ENCODE data around the gene PERCC1. TPM values are rescaled to one million over a fixed set of nuclear protein-coding genes. Genes with fewer than 3 reads are reported as not detected.

PERCC1 gene
- total and polyA plus RNA-seq, 9 of the 15 experiments (the other 6 are each of a cell fraction or from before 2014, with no cell fraction given) = not detected

GRCh38 chr16:1413684-1414531 is 17.0 kb upstream of the PERCC1 start (continued):
- TF ChIP-seq, protein P1, sequence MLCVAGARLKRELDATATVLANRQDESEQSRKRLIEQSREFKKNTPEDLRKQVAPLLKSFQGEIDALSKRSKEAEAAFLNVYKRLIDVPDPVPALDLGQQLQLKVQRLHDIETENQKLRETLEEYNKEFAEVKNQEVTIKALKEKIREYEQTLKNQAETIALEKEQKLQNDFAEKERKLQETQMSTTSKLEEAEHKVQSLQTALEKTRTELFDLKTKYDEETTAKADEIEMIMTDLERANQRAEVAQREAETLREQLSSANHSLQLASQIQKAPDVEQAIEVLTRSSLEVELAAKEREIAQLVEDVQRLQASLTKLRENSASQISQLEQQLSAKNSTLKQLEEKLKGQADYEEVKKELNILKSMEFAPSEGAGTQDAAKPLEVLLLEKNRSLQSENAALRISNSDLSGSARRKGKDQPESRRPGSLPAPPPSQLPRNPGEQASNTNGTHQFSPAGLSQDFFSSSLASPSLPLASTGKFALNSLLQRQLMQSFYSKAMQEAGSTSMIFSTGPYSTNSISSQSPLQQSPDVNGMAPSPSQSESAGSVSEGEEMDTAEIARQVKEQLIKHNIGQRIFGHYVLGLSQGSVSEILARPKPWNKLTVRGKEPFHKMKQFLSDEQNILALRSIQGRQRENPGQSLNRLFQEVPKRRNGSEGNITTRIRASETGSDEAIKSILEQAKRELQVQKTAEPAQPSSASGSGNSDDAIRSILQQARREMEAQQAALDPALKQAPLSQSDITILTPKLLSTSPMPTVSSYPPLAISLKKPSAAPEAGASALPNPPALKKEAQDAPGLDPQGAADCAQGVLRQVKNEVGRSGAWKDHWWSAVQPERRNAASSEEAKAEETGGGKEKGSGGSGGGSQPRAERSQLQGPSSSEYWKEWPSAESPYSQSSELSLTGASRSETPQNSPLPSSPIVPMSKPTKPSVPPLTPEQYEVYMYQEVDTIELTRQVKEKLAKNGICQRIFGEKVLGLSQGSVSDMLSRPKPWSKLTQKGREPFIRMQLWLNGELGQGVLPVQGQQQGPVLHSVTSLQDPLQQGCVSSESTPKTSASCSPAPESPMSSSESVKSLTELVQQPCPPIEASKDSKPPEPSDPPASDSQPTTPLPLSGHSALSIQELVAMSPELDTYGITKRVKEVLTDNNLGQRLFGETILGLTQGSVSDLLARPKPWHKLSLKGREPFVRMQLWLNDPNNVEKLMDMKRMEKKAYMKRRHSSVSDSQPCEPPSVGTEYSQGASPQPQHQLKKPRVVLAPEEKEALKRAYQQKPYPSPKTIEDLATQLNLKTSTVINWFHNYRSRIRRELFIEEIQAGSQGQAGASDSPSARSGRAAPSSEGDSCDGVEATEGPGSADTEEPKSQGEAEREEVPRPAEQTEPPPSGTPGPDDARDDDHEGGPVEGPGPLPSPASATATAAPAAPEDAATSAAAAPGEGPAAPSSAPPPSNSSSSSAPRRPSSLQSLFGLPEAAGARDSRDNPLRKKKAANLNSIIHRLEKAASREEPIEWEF (CRISPR knock-in tag; IDR thresholded peaks at IDR 0.05) = no peak
- TF ChIP-seq HDAC1 (IDR thresholded peaks at IDR 0.05) (peak in 1 of 2 experiments; percentile 30; a peak in 1 of 4 replicates), CBFA2T3 (IDR thresholded peaks at IDR 0.05) (no peak), SPI1 (IDR thresholded peaks at IDR 0.05; ENCODE audit: borderline replicate concordance, low read depth, low read length) (peak; percentile 53; the same call in 1 of the 2 replicates), MCM5 (IDR thresholded peaks at IDR 0.05; ENCODE audit: low read depth) (no peak), SRF (CRISPR knock-in tag; IDR thresholded peaks at IDR 0.05) (peak in 1 of 2 experiments; percentile 21; a peak in 1 of 4 replicates), NONO (IDR thresholded peaks at IDR 0.05; ENCODE audit: low read depth in 2 of 2, low read length in 1 of 2) (0 out of 4 replicates have a peak, but pooled peaks of 1 of the 2 experiments have one; percentile 59), POLR2G (IDR thresholded peaks at IDR 0.05; ENCODE audit: low read depth, low read length) (peak; percentile 65), CTCF (IDR thresholded peaks at IDR 0.05 in 2 of 3, conservative IDR thresholded peaks at IDR 0.05 in 1 of 3; ENCODE audit: insufficient read depth in 2 of 3, low read depth in 1 of 3, low read length in 3 of 3) (peak; percentile 72 to 85 (median 83)), ZKSCAN1 (IDR thresholded peaks at IDR 0.05; ENCODE audit: low read depth, low read length) (0 out of 2 replicates have a peak, but pooled peaks have one; percentile 11), HNRNPL (IDR thresholded peaks at IDR 0.05; ENCODE audit: low read depth, low read length) (no peak), BCOR (IDR thresholded peaks at IDR 0.05) (0 out of 2 replicates have a peak, but pooled peaks have one; percentile 8), NRF1 (conservative IDR thresholded peaks at IDR 0.05 in 1 of 2, IDR thresholded peaks at IDR 0.05 in 1 of 2) (peak; percentile 40 to 48; a peak in 3 of 4 replicates)
- TF ChIP-seq, protein P2, sequence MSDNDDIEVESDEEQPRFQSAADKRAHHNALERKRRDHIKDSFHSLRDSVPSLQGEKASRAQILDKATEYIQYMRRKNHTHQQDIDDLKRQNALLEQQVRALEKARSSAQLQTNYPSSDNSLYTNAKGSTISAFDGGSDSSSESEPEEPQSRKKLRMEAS (CRISPR knock-in tag; IDR thresholded peaks at IDR 0.05) = peak; percentile 42
- TF ChIP-seq, protein P3, sequence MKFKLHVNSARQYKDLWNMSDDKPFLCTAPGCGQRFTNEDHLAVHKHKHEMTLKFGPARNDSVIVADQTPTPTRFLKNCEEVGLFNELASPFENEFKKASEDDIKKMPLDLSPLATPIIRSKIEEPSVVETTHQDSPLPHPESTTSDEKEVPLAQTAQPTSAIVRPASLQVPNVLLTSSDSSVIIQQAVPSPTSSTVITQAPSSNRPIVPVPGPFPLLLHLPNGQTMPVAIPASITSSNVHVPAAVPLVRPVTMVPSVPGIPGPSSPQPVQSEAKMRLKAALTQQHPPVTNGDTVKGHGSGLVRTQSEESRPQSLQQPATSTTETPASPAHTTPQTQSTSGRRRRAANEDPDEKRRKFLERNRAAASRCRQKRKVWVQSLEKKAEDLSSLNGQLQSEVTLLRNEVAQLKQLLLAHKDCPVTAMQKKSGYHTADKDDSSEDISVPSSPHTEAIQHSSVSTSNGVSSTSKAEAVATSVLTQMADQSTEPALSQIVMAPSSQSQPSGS (CRISPR knock-in tag; IDR thresholded peaks at IDR 0.05) = peak; percentile 45; the same call in 1 of the 2 replicates

All from K562 (cell line).